ENCODE measurements around the gene APOL3. TPM values are rescaled to one million over a fixed set of nuclear protein-coding genes. Genes with fewer than 3 reads are reported as not detected.

APOL3 gene
- polyA plus RNA-seq, 3 donors from 2014 or later: 32.8 to 83.5 (median 56.3) TPM

Other genes starting within 250 kb of the APOL3 start
- gene RBFOX2, start 131.9 kb downstream of the APOL3 start, polyA plus RNA-seq: 1 to 10 TPM in 2 of 3 donors, not detected in 1; 1.2 to 1.9 TPM
- gene APOL4, start 41.1 kb upstream of the APOL3 start, polyA plus RNA-seq: under 1 TPM in 2 of 3 donors, not detected in 1; 0.25 to 0.27 TPM
- gene APOL2, start 78.8 kb upstream of the APOL3 start, polyA plus RNA-seq: 10 to 100 TPM; 22.4 to 42.4 (median 22.9) TPM
- 10 to 100 TPM in 2 of 3 donors, 1 to 10 TPM in 1; 8.7 to 65.8 (median 14.8) TPM for gene APOL1, start 92.4 kb upstream of the APOL3 start, polyA plus RNA-seq
- gene MYH9, start 227.2 kb upstream of the APOL3 start, polyA plus RNA-seq: 100 to 1,000 TPM in 1 of 3 donors, 10 to 100 TPM in 1, 1 to 10 TPM in 1; 8.7 to 355 (median 40.2) TPM

Data from immature natural killer cell (primary cell).